HL-60 (cell line): ENCODE results near the gene SGTB.

ENCODE experiments used
- DNase-seq, 2 experiments: peaks; one replicate each; pipeline ENCODE4 v3.0.0-alpha.2; 2010 to 2020; ENCODE audit warnings: low read depth in 1 of 2, low spot score in 1 of 2
- H3K27ac ChIP-seq: fragments of 250-450 bp; sonication (Bioruptor Pico); replicated peaks from 2 replicates; pipeline ENCODE4 v1.5.1; 2020; ENCODE audit warnings: mild to moderate bottlenecking, moderate library complexity
- H3K27me3 ChIP-seq: fragments of 250-450 bp; sonication (Bioruptor Pico); 2 replicates; pipeline ENCODE4 v1.5.1; 2021; ENCODE audit warnings: mild to moderate bottlenecking, moderate library complexity; ENCODE audit not compliant: insufficient read depth, poor library complexity, severe bottlenecking
- H3K4me3 ChIP-seq: replicated peaks from 2 replicates; pipeline ENCODE4 v1.5.1; 2011; ENCODE audit warnings: mild to moderate bottlenecking, control low read depth, low read length; ENCODE audit not compliant: insufficient read depth
- GABPA ChIP-seq: IDR thresholded peaks from 2 replicates; pipeline ENCODE4 v1.6.1; 2012; ENCODE audit warnings: low read depth
- POLR2AphosphoS5 ChIP-seq: IDR thresholded peaks from 2 replicates; pipeline ENCODE4 v1.6.1; 2012; ENCODE audit warnings: low read depth
- SPI1 ChIP-seq: IDR thresholded peaks from 2 replicates; pipeline ENCODE4 v1.6.1; 2012; ENCODE audit warnings: low read depth, mild to moderate bottlenecking, borderline replicate concordance
- TF ChIP-seq, protein P1 (sequence below): IDR thresholded peaks from 2 replicates; pipeline ENCODE4 v1.6.1; 2012; ENCODE audit warnings: low read depth; ENCODE audit not compliant: insufficient replicate concordance
- TF ChIP-seq, protein P2 (sequence below): IDR thresholded peaks from one replicate; pipeline ENCODE4 v1.5.1; 2011; ENCODE audit warnings: low read length, control low read depth, inconsistent platforms; ENCODE audit not compliant: insufficient read depth

SGTB gene

DNA sequence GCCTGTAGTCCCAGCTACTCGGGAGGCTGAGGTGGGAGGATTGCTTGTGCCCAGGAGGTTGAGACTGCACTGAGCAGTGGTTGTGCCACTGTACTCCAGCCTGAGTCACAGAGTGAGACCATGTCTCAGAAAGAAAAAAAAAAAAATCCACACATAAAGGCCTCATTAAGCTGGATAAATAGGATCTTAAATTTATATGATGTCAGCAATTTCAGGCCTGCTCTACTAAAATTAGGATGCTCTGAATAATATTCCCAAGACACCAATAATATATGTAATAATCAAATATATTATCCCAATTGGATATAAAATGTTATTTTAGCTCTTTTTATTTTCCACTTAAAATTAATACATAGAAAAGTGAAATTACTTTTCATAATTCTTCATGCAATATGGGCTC, 43.7 kb upstream of the SGTB start:
- Histone ChIP-seq H3K4me3 (no peak overlapping the region), H3K27me3 (no peaks in the 10 kb centered on the region), H3K27ac (no peak overlapping the region)
- DNase-seq = no peak
- TF ChIP-seq, protein P1, sequence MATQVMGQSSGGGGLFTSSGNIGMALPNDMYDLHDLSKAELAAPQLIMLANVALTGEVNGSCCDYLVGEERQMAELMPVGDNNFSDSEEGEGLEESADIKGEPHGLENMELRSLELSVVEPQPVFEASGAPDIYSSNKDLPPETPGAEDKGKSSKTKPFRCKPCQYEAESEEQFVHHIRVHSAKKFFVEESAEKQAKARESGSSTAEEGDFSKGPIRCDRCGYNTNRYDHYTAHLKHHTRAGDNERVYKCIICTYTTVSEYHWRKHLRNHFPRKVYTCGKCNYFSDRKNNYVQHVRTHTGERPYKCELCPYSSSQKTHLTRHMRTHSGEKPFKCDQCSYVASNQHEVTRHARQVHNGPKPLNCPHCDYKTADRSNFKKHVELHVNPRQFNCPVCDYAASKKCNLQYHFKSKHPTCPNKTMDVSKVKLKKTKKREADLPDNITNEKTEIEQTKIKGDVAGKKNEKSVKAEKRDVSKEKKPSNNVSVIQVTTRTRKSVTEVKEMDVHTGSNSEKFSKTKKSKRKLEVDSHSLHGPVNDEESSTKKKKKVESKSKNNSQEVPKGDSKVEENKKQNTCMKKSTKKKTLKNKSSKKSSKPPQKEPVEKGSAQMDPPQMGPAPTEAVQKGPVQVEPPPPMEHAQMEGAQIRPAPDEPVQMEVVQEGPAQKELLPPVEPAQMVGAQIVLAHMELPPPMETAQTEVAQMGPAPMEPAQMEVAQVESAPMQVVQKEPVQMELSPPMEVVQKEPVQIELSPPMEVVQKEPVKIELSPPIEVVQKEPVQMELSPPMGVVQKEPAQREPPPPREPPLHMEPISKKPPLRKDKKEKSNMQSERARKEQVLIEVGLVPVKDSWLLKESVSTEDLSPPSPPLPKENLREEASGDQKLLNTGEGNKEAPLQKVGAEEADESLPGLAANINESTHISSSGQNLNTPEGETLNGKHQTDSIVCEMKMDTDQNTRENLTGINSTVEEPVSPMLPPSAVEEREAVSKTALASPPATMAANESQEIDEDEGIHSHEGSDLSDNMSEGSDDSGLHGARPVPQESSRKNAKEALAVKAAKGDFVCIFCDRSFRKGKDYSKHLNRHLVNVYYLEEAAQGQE = no peak
- no peak for TF ChIP-seq GABPA
- no peak for TF ChIP-seq SPI1
- TF ChIP-seq, protein P2, sequence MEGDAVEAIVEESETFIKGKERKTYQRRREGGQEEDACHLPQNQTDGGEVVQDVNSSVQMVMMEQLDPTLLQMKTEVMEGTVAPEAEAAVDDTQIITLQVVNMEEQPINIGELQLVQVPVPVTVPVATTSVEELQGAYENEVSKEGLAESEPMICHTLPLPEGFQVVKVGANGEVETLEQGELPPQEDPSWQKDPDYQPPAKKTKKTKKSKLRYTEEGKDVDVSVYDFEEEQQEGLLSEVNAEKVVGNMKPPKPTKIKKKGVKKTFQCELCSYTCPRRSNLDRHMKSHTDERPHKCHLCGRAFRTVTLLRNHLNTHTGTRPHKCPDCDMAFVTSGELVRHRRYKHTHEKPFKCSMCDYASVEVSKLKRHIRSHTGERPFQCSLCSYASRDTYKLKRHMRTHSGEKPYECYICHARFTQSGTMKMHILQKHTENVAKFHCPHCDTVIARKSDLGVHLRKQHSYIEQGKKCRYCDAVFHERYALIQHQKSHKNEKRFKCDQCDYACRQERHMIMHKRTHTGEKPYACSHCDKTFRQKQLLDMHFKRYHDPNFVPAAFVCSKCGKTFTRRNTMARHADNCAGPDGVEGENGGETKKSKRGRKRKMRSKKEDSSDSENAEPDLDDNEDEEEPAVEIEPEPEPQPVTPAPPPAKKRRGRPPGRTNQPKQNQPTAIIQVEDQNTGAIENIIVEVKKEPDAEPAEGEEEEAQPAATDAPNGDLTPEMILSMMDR = no peak
- no peak for TF ChIP-seq POLR2AphosphoS5

DNA sequence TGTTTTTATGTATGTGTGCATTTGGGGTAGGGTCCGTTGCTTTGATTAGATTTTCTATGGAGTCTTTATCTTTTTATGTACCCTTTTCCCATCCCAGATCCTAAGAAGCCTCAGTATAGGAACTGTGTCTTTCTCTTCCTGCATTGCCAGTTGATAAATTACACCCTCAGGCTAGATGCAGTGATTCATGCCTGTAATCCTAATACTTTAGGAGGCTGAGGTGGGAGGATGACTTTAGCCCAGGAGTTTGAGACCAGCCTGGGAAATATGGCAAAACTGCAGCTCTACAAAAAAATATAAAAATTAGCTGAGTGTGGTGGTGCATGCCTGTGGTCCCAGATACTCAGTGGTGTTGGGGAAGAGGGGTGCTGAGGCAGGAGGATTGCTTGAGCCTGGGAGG, 40.3 kb upstream of the SGTB start:
- Histone ChIP-seq H3K27me3 (no peaks in the 10 kb centered on the region), H3K4me3 (no peak overlapping the region), H3K27ac (no peak overlapping the region)
- DNase-seq = no peak
- TF ChIP-seq SPI1 = no peak
- TF ChIP-seq, protein P1 = no peak
- no peak for TF ChIP-seq GABPA
- TF ChIP-seq, protein P2 = no peak
- no peak for TF ChIP-seq POLR2AphosphoS5

DNA sequence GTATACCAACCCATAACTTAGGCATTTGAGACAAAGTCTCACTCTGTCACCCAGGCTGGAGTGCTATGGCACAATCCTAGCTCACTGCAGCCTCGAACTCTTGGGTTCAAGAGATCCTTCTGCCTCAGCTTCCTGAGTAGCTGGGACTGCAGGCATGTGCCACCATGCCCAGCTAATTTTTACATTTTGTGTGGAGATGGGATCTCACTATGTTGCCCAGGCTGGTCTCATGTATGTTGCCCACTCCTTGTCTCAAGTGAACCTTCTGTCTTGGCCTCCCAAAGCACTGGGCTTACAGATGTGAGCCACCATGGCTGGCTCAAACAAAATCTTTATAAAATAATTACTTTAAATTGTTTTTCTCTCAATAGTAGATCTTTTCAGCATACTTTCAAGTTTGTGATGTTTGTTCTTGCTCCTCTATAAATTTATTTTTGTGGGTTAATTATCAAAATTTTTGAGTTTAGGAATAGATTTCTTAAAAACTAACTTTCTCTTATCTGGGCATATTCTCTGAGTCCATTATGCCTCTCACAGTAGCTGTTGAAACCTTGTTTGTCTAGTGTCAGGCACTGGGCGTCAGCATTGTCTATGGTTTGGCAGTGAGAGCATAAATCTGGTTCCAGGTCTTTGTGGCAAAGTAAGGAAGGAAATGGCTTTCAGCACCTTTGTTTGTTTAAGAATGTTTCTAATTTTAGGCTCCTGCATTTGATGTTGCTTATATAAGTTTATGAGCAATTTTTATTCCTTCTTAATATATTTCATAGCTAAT, 38.8 kb upstream of the SGTB start:
- TF ChIP-seq, protein P2 = no peak
- TF ChIP-seq SPI1 (no peak), POLR2AphosphoS5 (no peak), GABPA (no peak)
- TF ChIP-seq, protein P1 = no peak
- no peak overlapping the region for H3K27ac ChIP-seq
- H3K27me3 ChIP-seq = no peaks in the 10 kb centered on the region
- no peak for DNase-seq
- no peak overlapping the region for H3K4me3 ChIP-seq
